SU-DHL-6 (cell line): ENCODE results near the gene CCSAP.

ENCODE experiments used
- EZH2phosphoT487 ChIP-seq: fragments of 200-600 bp; sonication (generic), shearing (Covaris generic); conservative IDR thresholded peaks from 2 replicates; pipeline ENCODE4 v1.6.1; 2018; ENCODE audit warnings: mild to moderate bottlenecking, antibody characterized with exemption, low read length, moderate library complexity, mixed read lengths
- TF ChIP-seq, protein P1 (sequence below): fragments of 200-600 bp; sonication (generic); IDR thresholded peaks from one replicate; pipeline ENCODE4 v1.5.1; 2017; ENCODE audit warnings: antibody characterized with exemption, mild to moderate bottlenecking, low read length, moderate library complexity; ENCODE audit not compliant: insufficient read depth, poor library complexity, severe bottlenecking

DNA sequence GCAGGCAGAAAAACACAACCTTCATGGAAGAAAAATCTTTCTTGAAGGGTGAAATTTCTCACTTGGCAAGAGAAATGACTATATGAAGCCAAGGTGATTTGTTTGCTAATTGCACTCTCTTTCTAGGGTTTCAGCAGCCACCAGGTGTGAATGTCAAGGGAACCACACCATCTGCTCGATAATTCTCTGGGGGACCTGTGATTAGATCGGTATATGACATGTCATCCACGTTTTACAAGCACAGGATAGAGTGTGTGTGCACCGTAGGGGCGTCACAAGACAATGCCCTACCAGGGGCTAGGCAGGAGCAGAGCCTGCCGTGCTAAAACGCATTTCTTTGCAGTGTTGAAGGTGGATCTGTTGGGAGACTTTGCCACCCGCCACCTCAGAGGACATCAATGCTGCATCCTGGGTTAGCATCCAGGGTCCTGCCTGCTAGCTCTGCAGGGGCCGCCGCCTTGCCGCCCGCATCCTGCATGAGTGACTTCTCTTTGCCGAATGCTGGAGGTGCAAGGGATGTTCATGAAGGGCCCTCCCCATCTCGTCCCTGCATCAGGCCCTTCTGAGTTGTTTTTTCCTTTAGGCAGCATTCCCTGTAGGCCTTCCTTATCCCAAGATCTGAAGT, 37.8 kb upstream of the CCSAP start:
- TF ChIP-seq, protein P1, sequence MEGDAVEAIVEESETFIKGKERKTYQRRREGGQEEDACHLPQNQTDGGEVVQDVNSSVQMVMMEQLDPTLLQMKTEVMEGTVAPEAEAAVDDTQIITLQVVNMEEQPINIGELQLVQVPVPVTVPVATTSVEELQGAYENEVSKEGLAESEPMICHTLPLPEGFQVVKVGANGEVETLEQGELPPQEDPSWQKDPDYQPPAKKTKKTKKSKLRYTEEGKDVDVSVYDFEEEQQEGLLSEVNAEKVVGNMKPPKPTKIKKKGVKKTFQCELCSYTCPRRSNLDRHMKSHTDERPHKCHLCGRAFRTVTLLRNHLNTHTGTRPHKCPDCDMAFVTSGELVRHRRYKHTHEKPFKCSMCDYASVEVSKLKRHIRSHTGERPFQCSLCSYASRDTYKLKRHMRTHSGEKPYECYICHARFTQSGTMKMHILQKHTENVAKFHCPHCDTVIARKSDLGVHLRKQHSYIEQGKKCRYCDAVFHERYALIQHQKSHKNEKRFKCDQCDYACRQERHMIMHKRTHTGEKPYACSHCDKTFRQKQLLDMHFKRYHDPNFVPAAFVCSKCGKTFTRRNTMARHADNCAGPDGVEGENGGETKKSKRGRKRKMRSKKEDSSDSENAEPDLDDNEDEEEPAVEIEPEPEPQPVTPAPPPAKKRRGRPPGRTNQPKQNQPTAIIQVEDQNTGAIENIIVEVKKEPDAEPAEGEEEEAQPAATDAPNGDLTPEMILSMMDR = no peak
- no peak for TF ChIP-seq EZH2phosphoT487
